ENCODE results near the gene SEMA4D. TPM values are rescaled to one million over a fixed set of nuclear protein-coding genes. Genes with fewer than 3 reads are reported as not detected.

The SEMA4D gene
- total RNA-seq, 3 donors from 2014 or later (not counting 1 experiment from before 2014, with no cell fraction given): 354 to 448 (median 420) TPM

DNA sequence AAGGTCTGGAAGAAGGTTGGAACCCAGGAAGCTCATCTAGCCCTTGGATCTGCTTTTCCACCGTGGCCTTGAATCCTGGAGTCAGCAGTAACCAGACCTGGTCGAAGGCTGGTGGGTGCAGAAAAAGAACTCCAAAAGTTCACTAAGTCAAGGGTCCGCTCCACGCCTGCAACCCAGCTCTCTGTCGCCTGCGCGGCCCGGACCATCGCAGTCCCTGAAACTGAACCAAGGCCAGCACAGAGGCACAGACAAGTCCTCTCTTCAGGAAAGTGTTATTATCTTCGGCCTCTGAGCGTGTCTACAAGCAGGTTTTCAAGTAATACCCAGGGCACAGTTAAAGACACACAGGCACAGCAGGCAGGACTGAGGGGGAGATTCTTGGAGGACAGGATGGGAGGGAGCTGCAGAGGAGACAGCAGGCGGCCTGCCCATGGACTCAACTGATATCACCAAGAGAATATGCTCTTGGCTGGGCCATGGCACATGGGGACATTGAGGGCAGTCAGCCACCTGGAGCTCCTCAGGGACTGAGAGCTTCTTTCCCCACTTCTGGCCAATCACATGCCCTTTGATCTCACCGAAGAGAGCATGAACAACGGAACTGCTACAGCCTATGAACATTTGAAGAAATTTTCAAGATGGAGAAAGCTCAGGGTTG, 45.8 kb upstream of the SEMA4D start:
- Histone ChIP-seq H3K27me3 (ENCODE audit: control insufficient read depth, insufficient read depth, low read length) (no peaks in the 10 kb centered on the region), H3K4me3 (ENCODE audit: low read length) (no peak overlapping the region), H3K4me1 (ENCODE audit: control insufficient read depth, insufficient read depth, low read length) (peaks cover 31% of the 10 kb centered on the region), H3K36me3 (ENCODE audit: control insufficient read depth, insufficient read depth, low read length) (no peaks in the 10 kb centered on the region), H3K9me3 (ENCODE audit: control insufficient read depth, insufficient read depth, low read length) (peaks cover 7% of the 10 kb centered on the region), H3K27ac (ENCODE audit: low read length) (no peak overlapping the region)
- ATAC-seq (no peak), DNase-seq (no peak)
- TF ChIP-seq, protein P1, sequence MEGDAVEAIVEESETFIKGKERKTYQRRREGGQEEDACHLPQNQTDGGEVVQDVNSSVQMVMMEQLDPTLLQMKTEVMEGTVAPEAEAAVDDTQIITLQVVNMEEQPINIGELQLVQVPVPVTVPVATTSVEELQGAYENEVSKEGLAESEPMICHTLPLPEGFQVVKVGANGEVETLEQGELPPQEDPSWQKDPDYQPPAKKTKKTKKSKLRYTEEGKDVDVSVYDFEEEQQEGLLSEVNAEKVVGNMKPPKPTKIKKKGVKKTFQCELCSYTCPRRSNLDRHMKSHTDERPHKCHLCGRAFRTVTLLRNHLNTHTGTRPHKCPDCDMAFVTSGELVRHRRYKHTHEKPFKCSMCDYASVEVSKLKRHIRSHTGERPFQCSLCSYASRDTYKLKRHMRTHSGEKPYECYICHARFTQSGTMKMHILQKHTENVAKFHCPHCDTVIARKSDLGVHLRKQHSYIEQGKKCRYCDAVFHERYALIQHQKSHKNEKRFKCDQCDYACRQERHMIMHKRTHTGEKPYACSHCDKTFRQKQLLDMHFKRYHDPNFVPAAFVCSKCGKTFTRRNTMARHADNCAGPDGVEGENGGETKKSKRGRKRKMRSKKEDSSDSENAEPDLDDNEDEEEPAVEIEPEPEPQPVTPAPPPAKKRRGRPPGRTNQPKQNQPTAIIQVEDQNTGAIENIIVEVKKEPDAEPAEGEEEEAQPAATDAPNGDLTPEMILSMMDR (IDR thresholded peaks at IDR 0.05): no peak
- peaks cover 4 to 10% of the 10 kb centered on the region in 2 donors for H3K9me3 Mint-ChIP-seq
- no peak overlapping the region for H3K4me3 Mint-ChIP-seq
- no peaks in the 10 kb centered on the region for H3K27me3 Mint-ChIP-seq (ENCODE audit: low read depth in 2 of 2)
- peaks cover 10% of the 10 kb centered on the region for H3K36me3 Mint-ChIP-seq
- WGBS (ENCODE audit: insufficient coverage): 91% methylated on average over 14 of the region's 14 CpGs
- H3K27ac Mint-ChIP-seq: no peak overlapping the region
- H3K4me1 Mint-ChIP-seq: peaks cover 37 to 40% of the 10 kb centered on the region in 2 donors
- intact Hi-C loops (cut with micrococcal nuclease): no loop called here

DNA sequence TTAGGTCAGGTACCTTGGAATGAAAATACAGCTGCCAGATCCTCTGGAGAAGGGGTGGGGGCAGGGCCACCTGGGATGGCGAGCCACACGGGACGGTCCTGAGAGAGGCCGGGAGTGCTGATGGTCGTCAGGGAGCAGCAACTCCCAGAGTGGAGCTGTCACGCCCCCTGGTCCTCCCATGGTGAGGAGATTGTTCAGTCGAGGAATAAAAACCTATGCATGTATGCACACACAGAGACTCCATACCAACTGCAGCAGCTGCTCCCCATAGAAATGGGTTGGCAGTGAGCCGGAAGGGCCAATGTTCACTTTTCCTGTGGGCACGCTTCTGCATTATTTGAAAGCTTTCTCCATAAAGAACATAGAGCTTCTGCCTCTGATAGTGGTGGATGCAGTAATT, 45.2 kb upstream of the SEMA4D start:
- no peak overlapping the region for H3K27ac Mint-ChIP-seq
- H3K36me3 Mint-ChIP-seq: peaks cover 10% of the 10 kb centered on the region
- H3K27me3 Mint-ChIP-seq (ENCODE audit: low read depth in 2 of 2): no peaks in the 10 kb centered on the region
- H3K27me3 ChIP-seq (ENCODE audit: control insufficient read depth, insufficient read depth, low read length): no peaks in the 10 kb centered on the region
- no peak overlapping the region for H3K27ac ChIP-seq (ENCODE audit: low read length)
- WGBS (ENCODE audit: insufficient coverage): 98% methylated on average over 9 of the region's 9 CpGs
- no peaks in the 10 kb centered on the region for H3K36me3 ChIP-seq (ENCODE audit: control insufficient read depth, insufficient read depth, low read length)
- ATAC-seq (no peak), DNase-seq (no peak)
- intact Hi-C loops (cut with micrococcal nuclease): no loop called here
- no peak overlapping the region for H3K4me3 ChIP-seq (ENCODE audit: low read length)
- peaks cover 7% of the 10 kb centered on the region for H3K9me3 ChIP-seq (ENCODE audit: control insufficient read depth, insufficient read depth, low read length)
- H3K4me3 Mint-ChIP-seq: no peak overlapping the region
- TF ChIP-seq, protein P1 (IDR thresholded peaks at IDR 0.05): no peak
- H3K4me1 Mint-ChIP-seq: peaks cover 44 to 47% of the 10 kb centered on the region in 2 donors
- peaks cover 4 to 10% of the 10 kb centered on the region in 2 donors for H3K9me3 Mint-ChIP-seq
- H3K4me1 ChIP-seq (ENCODE audit: control insufficient read depth, insufficient read depth, low read length): peaks cover 31% of the 10 kb centered on the region

- TF ChIP-seq, protein P1 (IDR thresholded peaks at IDR 0.05): no peak
- WGBS (ENCODE audit: insufficient coverage): 81% methylated on average over 11 of the region's 11 CpGs
- Mint-ChIP-seq H3K4me3 (no peak overlapping the region), H3K9me3 (peaks cover 4 to 10% of the 10 kb centered on the region in 2 donors), H3K36me3 (peaks cover 10% of the 10 kb centered on the region), H3K27ac (peak overlapping the region in 1 of 2 donors; percentile 47), H3K27me3 (ENCODE audit: low read depth in 2 of 2) (no peaks in the 10 kb centered on the region), H3K4me1 (peaks cover 50 to 53% of the 10 kb centered on the region in 2 donors)
- no peak for ATAC-seq
- Histone ChIP-seq H3K4me3 (ENCODE audit: low read length) (no peak overlapping the region), H3K4me1 (ENCODE audit: control insufficient read depth, insufficient read depth, low read length) (peaks cover 37% of the 10 kb centered on the region), H3K9me3 (ENCODE audit: control insufficient read depth, insufficient read depth, low read length) (peaks cover 7% of the 10 kb centered on the region), H3K27me3 (ENCODE audit: control insufficient read depth, insufficient read depth, low read length) (no peaks in the 10 kb centered on the region), H3K36me3 (ENCODE audit: control insufficient read depth, insufficient read depth, low read length) (no peaks in the 10 kb centered on the region), H3K27ac (ENCODE audit: low read length) (no peak overlapping the region)
- intact Hi-C loops (cut with micrococcal nuclease): no loop called here
- peak in 1 of 2 donors; percentile 7 for DNase-seq
Observed at GRCh38 chr9:89542401-89543021, 44.6 kb upstream of the SEMA4D start.
